OCI-LY1 (cell line): ENCODE data around the gene MED13L.

Source experiments
- H2AFZ ChIP-seq: fragments of 200-600 bp; sonication (generic), shearing (Covaris generic); 2 replicates; pipeline ENCODE4 v1.6.0; 2014; ENCODE audit warnings: antibody characterized with exemption, mild to moderate bottlenecking, low read length
- H3F3A ChIP-seq: fragments of 200-600 bp; sonication (generic), shearing (Covaris generic); 2 replicates; pipeline ENCODE4 v1.6.0; 2014; ENCODE audit warnings: mild to moderate bottlenecking, antibody characterized with exemption, low read length, moderate library complexity; ENCODE audit not compliant: insufficient read depth
- H3K27ac ChIP-seq: fragments of 200-600 bp; sonication (generic); 2 replicates; pipeline ENCODE4 v1.5.1; 2014; ENCODE audit warnings: low read length, mixed run types, mild to moderate bottlenecking, low read depth; ENCODE audit not compliant: poor library complexity, severe bottlenecking
- H3K27me3 ChIP-seq: fragments of 200-600 bp; sonication (generic); 2 replicates; pipeline ENCODE4 v1.6.0; 2014; ENCODE audit warnings: antibody characterized with exemption, mild to moderate bottlenecking, low read length, moderate library complexity; ENCODE audit not compliant: insufficient read depth
- H3K36me3 ChIP-seq: fragments of 200-600 bp; sonication (generic); 2 replicates; pipeline ENCODE4 v1.6.1; 2014; ENCODE audit warnings: mild to moderate bottlenecking, antibody characterized with exemption, low read length, moderate library complexity, mixed read lengths; ENCODE audit not compliant: insufficient read depth
- H3K4me1 ChIP-seq: fragments of 200-600 bp; sonication (generic); 2 replicates; pipeline ENCODE4 v1.5.1; 2014; ENCODE audit warnings: mild to moderate bottlenecking, low read length, moderate library complexity; ENCODE audit not compliant: insufficient read depth, severe bottlenecking
- H3K4me2 ChIP-seq: fragments of 200-600 bp; sonication (generic), shearing (Covaris generic); 2 replicates; pipeline ENCODE4 v1.6.1; 2014; ENCODE audit warnings: low read length
- H3K4me3 ChIP-seq: fragments of 200-600 bp; sonication (generic); 2 replicates; pipeline ENCODE4 v1.5.1; 2014; ENCODE audit warnings: low read length, low read depth, mild to moderate bottlenecking, mixed read lengths; ENCODE audit not compliant: poor library complexity, severe bottlenecking
- H3K79me2 ChIP-seq: fragments of 200-600 bp; shearing (Covaris generic); 2 replicates; pipeline ENCODE4 v1.6.1; 2016; ENCODE audit warnings: mixed run types, low read length, mixed read lengths; ENCODE audit not compliant: insufficient read depth
- H3K9ac ChIP-seq: fragments of 200-600 bp; sonication (generic), shearing (Covaris generic); 2 replicates; pipeline ENCODE4 v1.6.1; 2014; ENCODE audit warnings: mild to moderate bottlenecking, low read length, mixed read lengths
- H3K9me2 ChIP-seq: fragments of 200-600 bp; sonication (generic), shearing (Covaris generic); 2 replicates; pipeline ENCODE4 v1.6.1; 2014; ENCODE audit warnings: low read depth, mild to moderate bottlenecking, low read length, mixed read lengths
- H3K9me3 ChIP-seq: fragments of 200-600 bp; shearing (Covaris generic); 2 replicates; pipeline ENCODE4 v1.6.1; 2014; ENCODE audit warnings: low read length, mixed read lengths
- H4K20me1 ChIP-seq: fragments of 200-600 bp; sonication (generic), shearing (Covaris generic); 2 replicates; pipeline ENCODE4 v1.6.0; 2016; ENCODE audit warnings: mild to moderate bottlenecking, low read length; ENCODE audit not compliant: insufficient read depth
- CTCF ChIP-seq: fragments of 200-600 bp; sonication (generic), shearing (Covaris generic); IDR thresholded peaks from 2 replicates; pipeline ENCODE4 v1.5.1; 2017; ENCODE audit warnings: mild to moderate bottlenecking, antibody characterized with exemption, low read length, moderate library complexity, mixed read lengths
- EZH2 ChIP-seq: fragments of 200-600 bp; sonication (generic), shearing (Covaris generic); IDR thresholded peaks from 2 replicates; pipeline ENCODE4 v1.8.0; 2017; ENCODE audit warnings: borderline replicate concordance, mixed run types, mild to moderate bottlenecking, antibody characterized with exemption, low read length, moderate library complexity, mixed read lengths

Gene MED13L

DNA sequence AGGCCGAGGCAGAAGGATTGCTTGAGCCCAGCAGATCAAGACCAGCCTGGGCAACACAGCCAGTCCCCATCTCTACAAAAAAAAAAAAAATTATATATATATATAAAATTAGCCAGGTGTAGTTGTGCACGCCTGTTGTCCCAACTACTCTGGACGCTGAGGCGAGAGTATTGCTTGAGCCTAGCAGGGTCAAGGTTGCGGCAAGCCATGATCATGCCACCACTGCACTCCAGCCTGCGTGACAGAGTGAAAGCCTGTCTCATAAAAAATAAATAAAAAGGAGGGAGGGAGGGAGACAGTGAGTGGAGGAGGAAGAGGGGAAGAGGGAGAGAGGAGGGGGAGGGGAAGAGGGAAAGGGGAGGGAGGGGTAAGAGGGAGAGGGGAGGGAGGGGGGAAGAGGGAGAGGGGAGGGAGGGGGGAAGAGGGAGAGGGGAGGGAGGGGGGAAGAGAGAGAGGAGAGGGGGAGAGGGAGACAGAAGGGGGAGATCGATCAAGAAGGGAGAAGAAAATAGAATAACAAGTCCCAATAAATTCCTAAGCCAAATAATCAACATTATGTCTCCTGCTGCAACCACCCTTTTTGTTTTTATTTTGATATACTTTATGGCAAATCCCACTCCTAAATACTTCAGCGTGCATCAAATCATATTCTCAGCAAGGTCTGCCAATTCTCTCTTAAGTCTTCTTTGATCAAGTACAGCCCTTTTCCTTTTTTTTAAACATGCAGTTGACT lies 163.9 kb downstream of the MED13L start:
- Histone ChIP-seq H3K9ac (no peak overlapping the region), H3K27me3 (no peaks in the 10 kb centered on the region), H3K27ac (no peak overlapping the region), H3K4me3 (no peak overlapping the region), H4K20me1 (no peaks in the 10 kb centered on the region), H3K4me2 (no peak overlapping the region), H2AFZ (no peak overlapping the region), H3K9me2 (no peaks in the 10 kb centered on the region), H3K79me2 (no peaks in the 10 kb centered on the region), H3K4me1 (no peaks in the 10 kb centered on the region), H3F3A (no peaks in the 10 kb centered on the region), H3K36me3 (no peaks in the 10 kb centered on the region), H3K9me3 (no peaks in the 10 kb centered on the region)
- TF ChIP-seq CTCF (no peak), EZH2 (no peak)

DNA sequence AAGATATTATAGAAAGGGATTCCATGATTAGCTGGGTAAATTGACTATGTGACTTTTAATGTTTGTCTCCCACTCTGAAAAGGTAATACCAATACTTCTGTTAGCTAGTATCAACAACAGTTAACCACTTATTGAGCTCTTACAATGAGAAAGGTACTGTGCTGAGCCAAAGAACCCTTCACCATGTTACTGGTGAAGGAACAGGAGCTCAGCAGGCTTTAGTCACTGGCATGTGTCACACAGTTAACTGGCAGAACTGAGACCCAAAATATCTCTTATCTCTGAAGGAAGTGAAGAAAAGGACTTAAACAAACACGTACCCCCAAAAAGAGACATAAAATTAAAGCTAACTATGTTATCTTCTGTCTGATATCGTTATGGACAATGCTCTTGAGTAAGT lies 170.6 kb downstream of the MED13L start:
- no peaks in the 10 kb centered on the region for H3K9me2 ChIP-seq
- H3K4me3 ChIP-seq = no peak overlapping the region
- no peaks in the 10 kb centered on the region for H3K9me3 ChIP-seq
- H3K9ac ChIP-seq = no peak overlapping the region
- TF ChIP-seq EZH2 = no peak
- TF ChIP-seq CTCF = no peak
- no peaks in the 10 kb centered on the region for H4K20me1 ChIP-seq
- H3K4me2 ChIP-seq = no peak overlapping the region
- H3F3A ChIP-seq = no peaks in the 10 kb centered on the region
- H3K27ac ChIP-seq = no peak overlapping the region
- no peaks in the 10 kb centered on the region for H3K27me3 ChIP-seq
- no peaks in the 10 kb centered on the region for H3K4me1 ChIP-seq
- no peaks in the 10 kb centered on the region for H3K79me2 ChIP-seq
- H2AFZ ChIP-seq = no peak overlapping the region
- no peaks in the 10 kb centered on the region for H3K36me3 ChIP-seq

DNA sequence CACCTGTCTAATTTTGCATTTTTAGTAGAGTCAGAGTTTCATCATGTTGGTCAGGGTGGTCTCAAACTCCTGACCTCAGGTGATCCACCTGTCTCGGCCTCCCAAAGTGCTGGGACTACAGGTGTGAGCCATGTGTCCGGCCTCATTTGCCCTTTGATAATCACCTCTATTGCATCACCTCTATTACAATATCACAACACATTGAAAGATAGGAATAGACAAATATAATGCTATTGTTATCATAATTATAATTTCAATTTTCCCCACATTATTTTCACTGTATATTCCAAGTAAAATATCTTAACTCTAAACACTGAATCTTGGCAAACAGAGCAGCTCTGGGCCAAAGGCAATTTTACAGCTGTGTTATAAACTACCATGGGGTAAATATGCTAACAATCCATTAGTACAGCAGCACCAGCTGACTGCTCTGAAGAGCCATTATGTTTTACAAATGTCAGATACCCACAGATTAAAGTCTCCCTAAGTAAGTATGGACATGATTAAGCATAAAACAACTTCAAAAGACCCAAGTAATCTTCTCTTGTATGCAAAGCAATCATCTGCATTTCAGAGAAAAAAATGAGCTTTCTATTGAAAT lies 173.2 kb downstream of the MED13L start:
- no peaks in the 10 kb centered on the region for H4K20me1 ChIP-seq
- H3K27me3 ChIP-seq = no peaks in the 10 kb centered on the region
- no peaks in the 10 kb centered on the region for H3K9me2 ChIP-seq
- H3K9me3 ChIP-seq = no peaks in the 10 kb centered on the region
- no peak overlapping the region for H3K4me3 ChIP-seq
- H3F3A ChIP-seq = no peaks in the 10 kb centered on the region
- no peaks in the 10 kb centered on the region for H3K79me2 ChIP-seq
- H2AFZ ChIP-seq = no peak overlapping the region
- TF ChIP-seq CTCF (no peak), EZH2 (no peak)
- no peaks in the 10 kb centered on the region for H3K36me3 ChIP-seq
- no peaks in the 10 kb centered on the region for H3K4me1 ChIP-seq
- no peak overlapping the region for H3K27ac ChIP-seq
- no peak overlapping the region for H3K9ac ChIP-seq
- H3K4me2 ChIP-seq = no peak overlapping the region
